Esophagus muscularis mucosa (tissue), 4 donors: ENCODE data around the gene KIAA0040. TPM values are rescaled to one million over a fixed set of nuclear protein-coding genes. Genes with fewer than 3 reads are reported as not detected.

ENCODE experiments used
- DNase-seq: peaks from one replicate; pipeline ENCODE4 v3.0.0-alpha.2; 2017; ENCODE audit errors: extremely low spot score
- H3K27ac ChIP-seq, 4 donors: fragments of 200-600 bp; sonication (generic); replicated peaks in 1 of 4; 1 replicate in 3 of 4; 2 replicates in 1 of 4; pipeline ENCODE4 v1.5.1; 2016 to 2019; ENCODE audit warnings: mild to moderate bottlenecking in 1 of 4
- H3K27me3 ChIP-seq, 4 donors: fragments of 200-600 bp; sonication (generic); one replicate each; pipeline versions ENCODE4 v1.5.1 to v1.6.0; 2016 to 2019
- H3K36me3 ChIP-seq, 4 donors: fragments of 200-600 bp; sonication (generic); one replicate each; pipeline ENCODE4 v1.5.1; 2016 to 2019
- H3K4me1 ChIP-seq, 4 donors: fragments of 200-600 bp; sonication (generic); one replicate each; pipeline ENCODE4 v1.5.1; 2016 to 2019
- H3K4me3 ChIP-seq, 4 donors: fragments of 200-600 bp; sonication (generic); 1 replicate in 2 of 4; 2 replicates in 2 of 4; pipeline ENCODE4 v1.5.1; 2016 to 2019; ENCODE audit warnings: mild to moderate bottlenecking in 4 of 4, moderate library complexity in 1 of 4
- H3K9me3 ChIP-seq, 4 donors: fragments of 200-600 bp; sonication (generic); 1 replicate in 3 of 4; 2 replicates in 1 of 4; pipeline ENCODE4 v1.5.1; 2016 to 2019
- EP300 ChIP-seq: sonication (generic); formaldehyde crosslinking; IDR thresholded peaks from one replicate; pipeline ENCODE4 v1.6.1; 2017; ENCODE audit warnings: antibody characterized with exemption
- POLR2A ChIP-seq: fragments of 450-650 bp; IDR thresholded peaks from one replicate; pipeline ENCODE4 v1.6.1; 2017; ENCODE audit warnings: antibody characterized with exemption, moderate library complexity, mild to moderate bottlenecking, low read depth
- POLR2AphosphoS5 ChIP-seq, 2 donors: sonication (generic); formaldehyde crosslinking; IDR thresholded peaks; one replicate each; pipeline ENCODE4 v1.6.1; 2017; ENCODE audit warnings: antibody characterized with exemption in 2 of 2
- WGBS: methylation state at CpG from one replicate; pipeline ENCODE4 v1.1.5; 2018; 5-methylcytosine and 5-hydroxymethylcytosine counted together
- intact Hi-C: fragments of 100-400 bp; cut with DNase I; formaldehyde crosslinking; loops from one replicate; pipeline ENCODE4 v1.15.1; 2023
- total RNA-seq, 4 donors: library from RNA; depleted of rRNA; stranded (reverse); fragments of >200 nt; gene quantifications; one replicate each; pipeline versions ENCODE4 v1.1.0 to v1.2.1, GENCODE V29; 2016
- TF ChIP-seq, protein P1 (sequence below), 3 experiments: fragments of 200-600 bp in 2 of 3; fragments of 450-650 bp in 1 of 3; sonication (generic) in 2 of 3; IDR thresholded peaks; one replicate each; pipeline ENCODE4 v1.5.1; 2017 to 2019; ENCODE audit warnings: antibody characterized with exemption in 3 of 3, mild to moderate bottlenecking in 2 of 3, moderate library complexity in 1 of 3

Gene KIAA0040
- total RNA-seq, 4 donors from 2014 or later, result 37.0 to 109 (median 45.1) TPM

DNA sequence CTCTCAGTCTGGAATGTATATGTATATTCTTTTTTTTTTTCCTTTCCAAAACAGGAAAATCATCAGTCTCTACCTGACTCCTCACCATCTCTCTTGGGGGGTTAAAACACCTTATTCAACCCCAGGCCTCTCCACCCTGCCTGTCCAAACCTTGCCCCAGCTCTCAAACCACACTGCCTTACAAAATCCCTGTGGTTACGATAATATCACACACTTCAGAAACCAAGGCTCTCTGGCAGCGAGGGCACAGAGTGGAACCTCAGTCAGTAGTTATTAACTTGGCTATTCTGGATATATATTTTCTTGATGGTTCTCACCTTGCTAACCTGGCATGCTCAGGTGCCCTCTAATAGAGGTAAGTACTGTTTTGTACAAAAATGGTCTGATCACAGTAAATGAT is 24.7 kb downstream of the KIAA0040 start:
- DNase-seq, result no peak
- intact Hi-C loops, result no loop called here
- Histone ChIP-seq H3K4me3 (no peak overlapping the region), H3K9me3 (no peaks in the 10 kb centered on the region), H3K27ac (no peak overlapping the region), H3K27me3 (no peaks in the 10 kb centered on the region), H3K4me1 (peaks cover 6 to 12% (median 7%) of the 10 kb centered on the region in 4 donors), H3K36me3 (peaks cover 16 to 57% (median 39%) of the 10 kb centered on the region in 4 donors)
- TF ChIP-seq POLR2A (no peak), POLR2AphosphoS5 (IDR thresholded peaks at IDR 0.05) (no peak), EP300 (no peak)
- TF ChIP-seq, protein P1, sequence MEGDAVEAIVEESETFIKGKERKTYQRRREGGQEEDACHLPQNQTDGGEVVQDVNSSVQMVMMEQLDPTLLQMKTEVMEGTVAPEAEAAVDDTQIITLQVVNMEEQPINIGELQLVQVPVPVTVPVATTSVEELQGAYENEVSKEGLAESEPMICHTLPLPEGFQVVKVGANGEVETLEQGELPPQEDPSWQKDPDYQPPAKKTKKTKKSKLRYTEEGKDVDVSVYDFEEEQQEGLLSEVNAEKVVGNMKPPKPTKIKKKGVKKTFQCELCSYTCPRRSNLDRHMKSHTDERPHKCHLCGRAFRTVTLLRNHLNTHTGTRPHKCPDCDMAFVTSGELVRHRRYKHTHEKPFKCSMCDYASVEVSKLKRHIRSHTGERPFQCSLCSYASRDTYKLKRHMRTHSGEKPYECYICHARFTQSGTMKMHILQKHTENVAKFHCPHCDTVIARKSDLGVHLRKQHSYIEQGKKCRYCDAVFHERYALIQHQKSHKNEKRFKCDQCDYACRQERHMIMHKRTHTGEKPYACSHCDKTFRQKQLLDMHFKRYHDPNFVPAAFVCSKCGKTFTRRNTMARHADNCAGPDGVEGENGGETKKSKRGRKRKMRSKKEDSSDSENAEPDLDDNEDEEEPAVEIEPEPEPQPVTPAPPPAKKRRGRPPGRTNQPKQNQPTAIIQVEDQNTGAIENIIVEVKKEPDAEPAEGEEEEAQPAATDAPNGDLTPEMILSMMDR (IDR thresholded peaks at IDR 0.05), result no peak
- 91% methylated on average over 2 of the region's 2 CpGs for WGBS

DNA sequence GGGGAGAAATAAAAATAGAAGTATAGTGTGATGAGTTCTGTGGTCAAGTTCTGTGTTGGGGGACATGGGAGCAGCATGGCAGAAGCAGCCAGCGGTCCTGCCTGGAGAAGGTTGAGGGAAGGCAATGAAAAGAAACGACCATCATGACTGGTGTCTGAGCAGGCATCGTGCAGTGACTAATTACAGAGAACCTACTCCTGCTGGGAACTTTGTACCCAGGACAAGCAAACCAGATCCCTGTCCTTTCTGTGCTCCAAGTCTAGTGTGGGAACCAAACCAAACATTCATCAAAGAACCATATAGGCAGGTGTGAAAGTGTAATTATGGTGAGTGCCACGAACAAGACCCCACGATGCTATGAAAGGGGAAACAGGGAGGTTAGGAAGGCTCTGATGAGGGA is 25.8 kb downstream of the KIAA0040 start:
- Histone ChIP-seq H3K4me3 (no peak overlapping the region), H3K9me3 (no peaks in the 10 kb centered on the region), H3K36me3 (peaks cover 16 to 67% (median 41%) of the 10 kb centered on the region in 4 donors), H3K27me3 (no peaks in the 10 kb centered on the region), H3K4me1 (peaks cover 6 to 12% (median 7%) of the 10 kb centered on the region in 4 donors), H3K27ac (no peak overlapping the region)
- TF ChIP-seq POLR2A (no peak), POLR2AphosphoS5 (IDR thresholded peaks at IDR 0.05) (no peak), EP300 (no peak)
- TF ChIP-seq, protein P1 (IDR thresholded peaks at IDR 0.05), result no peak
- intact Hi-C loops, result no loop called here
- DNase-seq, result no peak
- 88% methylated on average over 5 of the region's 5 CpGs for WGBS

GRCh38 chr1:175164751-175165150 is 27.8 kb downstream of the KIAA0040 start:
- H3K4me3 ChIP-seq, result no peak overlapping the region
- H3K27me3 ChIP-seq, result no peaks in the 10 kb centered on the region
- no peaks in the 10 kb centered on the region for H3K9me3 ChIP-seq
- H3K27ac ChIP-seq, result no peak overlapping the region
- no peak for DNase-seq
- peaks cover 0 to 7% (median under 1%) of the 10 kb centered on the region in 4 donors for H3K4me1 ChIP-seq
- TF ChIP-seq POLR2AphosphoS5 (IDR thresholded peaks at IDR 0.05), result no peak
- TF ChIP-seq POLR2A, result no peak
- TF ChIP-seq, protein P1 (IDR thresholded peaks at IDR 0.05), result no peak
- TF ChIP-seq EP300, result no peak
- peaks cover 21 to 86% (median 55%) of the 10 kb centered on the region in 4 donors for H3K36me3 ChIP-seq
- WGBS, result 93% methylated on average over 2 of the region's 2 CpGs
- intact Hi-C loops, result no loop called here

DNA sequence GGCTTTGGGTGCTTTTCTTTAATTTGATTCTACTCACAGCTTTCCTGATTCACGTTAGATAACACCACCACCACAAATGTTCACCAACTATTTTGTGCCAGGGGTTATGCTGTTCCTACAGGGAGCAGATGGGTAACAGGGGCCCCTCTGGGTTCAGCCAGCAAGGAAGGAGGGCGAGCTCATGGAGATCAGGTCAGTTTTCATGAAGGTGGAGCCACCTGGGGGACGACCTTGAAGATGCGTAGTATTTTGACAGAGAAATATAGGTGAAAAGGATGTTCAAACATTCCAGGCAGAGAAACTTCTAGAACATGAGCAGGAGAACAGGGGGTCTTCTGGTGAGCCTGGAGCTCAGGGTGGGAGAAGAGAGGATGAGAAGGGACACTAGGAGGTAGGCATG is 28.9 kb downstream of the KIAA0040 start:
- no peak overlapping the region for H3K27ac ChIP-seq
- WGBS, result 71% methylated on average over 4 of the region's 4 CpGs
- intact Hi-C loops, result no loop called here
- H3K4me1 ChIP-seq, result no peaks in the 10 kb centered on the region
- H3K36me3 ChIP-seq, result peaks cover 21 to 92% (median 62%) of the 10 kb centered on the region in 4 donors
- no peak for DNase-seq
- H3K4me3 ChIP-seq, result no peak overlapping the region
- no peaks in the 10 kb centered on the region for H3K9me3 ChIP-seq
- TF ChIP-seq EP300 (no peak), POLR2A (no peak), POLR2AphosphoS5 (IDR thresholded peaks at IDR 0.05) (no peak)
- TF ChIP-seq, protein P1 (IDR thresholded peaks at IDR 0.05), result no peak
- H3K27me3 ChIP-seq, result no peaks in the 10 kb centered on the region

DNA sequence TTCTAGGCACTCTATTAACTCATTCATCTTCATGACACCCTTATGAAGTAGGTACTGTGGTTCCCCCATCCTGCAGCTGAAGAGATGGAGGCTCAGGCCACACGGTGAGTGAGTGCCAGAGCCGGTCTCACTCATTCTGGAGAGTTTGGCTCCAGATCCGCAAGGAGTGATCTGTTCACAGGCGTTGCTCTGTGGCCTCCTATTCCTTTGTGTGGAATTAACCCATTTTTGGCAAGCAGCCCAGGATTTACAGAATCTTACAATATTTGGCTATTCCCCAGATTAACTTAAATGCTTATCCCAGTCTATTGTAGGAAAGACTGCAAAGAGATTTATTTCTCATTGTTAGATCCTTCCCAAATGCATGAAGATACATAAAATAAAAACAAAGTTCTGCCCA is 29.6 kb downstream of the KIAA0040 start:
- Histone ChIP-seq H3K9me3 (no peaks in the 10 kb centered on the region), H3K4me1 (no peaks in the 10 kb centered on the region), H3K36me3 (peaks cover 21 to 94% (median 65%) of the 10 kb centered on the region in 4 donors), H3K27me3 (no peaks in the 10 kb centered on the region), H3K4me3 (no peak overlapping the region), H3K27ac (no peak overlapping the region)
- 58% methylated on average over 4 of the region's 4 CpGs for WGBS
- DNase-seq, result no peak
- intact Hi-C loops, result no loop called here
- TF ChIP-seq EP300 (no peak), POLR2A (no peak), POLR2AphosphoS5 (IDR thresholded peaks at IDR 0.05) (no peak)
- TF ChIP-seq, protein P1 (IDR thresholded peaks at IDR 0.05), result no peak
